Vagina (tissue), 2 donors: ENCODE measurements around the gene IQGAP1.
"Not testable (repeated sequence)": the region's sequence is repeated elsewhere in the genome, so short reads cannot be mapped to it uniquely, and the experiment has no call there.

Experiments used
- POLR2A ChIP-seq, 2 donors: fragments of 450-650 bp; IDR thresholded peaks; one replicate each; pipeline ENCODE4 v1.6.1; 2017; ENCODE audit warnings: antibody characterized with exemption in 2 of 2, mild to moderate bottlenecking in 2 of 2, moderate library complexity in 2 of 2
- POLR2AphosphoS5 ChIP-seq, 2 donors: sonication (generic); formaldehyde crosslinking; IDR thresholded peaks; one replicate each; pipeline ENCODE4 v1.9.0; 2017; ENCODE audit warnings: antibody characterized with exemption in 2 of 2, mild to moderate bottlenecking in 2 of 2, low read depth in 1 of 2; ENCODE audit not compliant: insufficient read depth in 1 of 2
- TF ChIP-seq, protein P1 (sequence below), 3 experiments: fragments of 450-650 bp in 2 of 3; fragments of 200-600 bp in 1 of 3; sonication (generic) in 1 of 3; IDR thresholded peaks; one replicate each; pipeline ENCODE4 v1.5.1; 2017 to 2019; ENCODE audit warnings: antibody characterized with exemption in 3 of 3, mild to moderate bottlenecking in 2 of 3, moderate library complexity in 2 of 3

DNA sequence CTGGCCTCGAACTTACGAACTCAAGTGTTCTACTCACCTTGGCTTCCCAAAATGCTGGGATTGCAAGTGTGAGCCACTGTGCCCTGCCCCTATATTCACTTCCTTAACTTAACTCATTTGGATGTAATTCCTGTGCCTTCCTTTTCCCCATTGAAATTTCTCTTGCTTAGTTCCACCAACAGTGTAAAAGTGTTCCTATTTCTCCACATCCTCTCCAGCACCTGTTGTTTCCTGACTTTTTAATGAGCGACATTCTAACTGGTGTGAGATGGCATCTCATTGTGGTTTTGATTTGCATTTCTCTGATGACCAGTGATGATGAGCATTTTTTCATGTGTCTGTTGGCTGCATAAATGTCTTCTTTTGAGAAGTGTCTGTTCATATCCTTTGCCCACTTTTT lies 21.5 kb downstream of the IQGAP1 start:
- TF ChIP-seq, protein P1, sequence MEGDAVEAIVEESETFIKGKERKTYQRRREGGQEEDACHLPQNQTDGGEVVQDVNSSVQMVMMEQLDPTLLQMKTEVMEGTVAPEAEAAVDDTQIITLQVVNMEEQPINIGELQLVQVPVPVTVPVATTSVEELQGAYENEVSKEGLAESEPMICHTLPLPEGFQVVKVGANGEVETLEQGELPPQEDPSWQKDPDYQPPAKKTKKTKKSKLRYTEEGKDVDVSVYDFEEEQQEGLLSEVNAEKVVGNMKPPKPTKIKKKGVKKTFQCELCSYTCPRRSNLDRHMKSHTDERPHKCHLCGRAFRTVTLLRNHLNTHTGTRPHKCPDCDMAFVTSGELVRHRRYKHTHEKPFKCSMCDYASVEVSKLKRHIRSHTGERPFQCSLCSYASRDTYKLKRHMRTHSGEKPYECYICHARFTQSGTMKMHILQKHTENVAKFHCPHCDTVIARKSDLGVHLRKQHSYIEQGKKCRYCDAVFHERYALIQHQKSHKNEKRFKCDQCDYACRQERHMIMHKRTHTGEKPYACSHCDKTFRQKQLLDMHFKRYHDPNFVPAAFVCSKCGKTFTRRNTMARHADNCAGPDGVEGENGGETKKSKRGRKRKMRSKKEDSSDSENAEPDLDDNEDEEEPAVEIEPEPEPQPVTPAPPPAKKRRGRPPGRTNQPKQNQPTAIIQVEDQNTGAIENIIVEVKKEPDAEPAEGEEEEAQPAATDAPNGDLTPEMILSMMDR (IDR thresholded peaks at IDR 0.05) = not testable (repeated sequence)
- TF ChIP-seq POLR2A (IDR thresholded peaks at IDR 0.05); POLR2AphosphoS5 (IDR thresholded peaks at IDR 0.05; ENCODE audit: insufficient read depth in 1 of 2, low read depth in 1 of 2): not testable (repeated sequence)
